ENCODE measurements around the gene CSNK1D.

CSNK1D gene

GRCh38 chr17:82228842-82229697, 44.4 kb downstream of the CSNK1D start, which contains the start of gene SLC16A3:
SLC16A3 (plus strand) TSS chr17:82229042; CDS start chr17:82236009, 6,967 bp downstream.
- no peak for DNase-seq (ENCODE audit: low read depth, low spot score)

GRCh38 chr17:82228278-82228841, 45.1 kb downstream of the CSNK1D start:
- no peak for DNase-seq (ENCODE audit: low read depth, low spot score)

- no peak for DNase-seq (ENCODE audit: low read depth, low spot score)
Observed at GRCh38 chr17:82227629-82228277, 45.7 kb downstream of the CSNK1D start.

- no peak for DNase-seq (ENCODE audit: low read depth, low spot score)
Observed at GRCh38 chr17:82226809-82227628, 46.5 kb downstream of the CSNK1D start.

- no peak for DNase-seq (ENCODE audit: low read depth, low spot score)
Observed at GRCh38 chr17:82226146-82226808, 47.2 kb downstream of the CSNK1D start.

GRCh38 chr17:82225368-82226029, 48.0 kb downstream of the CSNK1D start:
- no peak for DNase-seq (ENCODE audit: low read depth, low spot score)

GRCh38 chr17:82224666-82225065, 48.8 kb downstream of the CSNK1D start:
- no peak for DNase-seq (ENCODE audit: low read depth, low spot score)

GRCh38 chr17:82223517-82223916, 50.0 kb downstream of the CSNK1D start:
- DNase-seq (ENCODE audit: low read depth, low spot score), result no peak

- no peak for DNase-seq (ENCODE audit: low read depth, low spot score)
Observed at GRCh38 chr17:82222816-82223215, 50.7 kb downstream of the CSNK1D start.

GRCh38 chr17:82221341-82221902, 52.1 kb downstream of the CSNK1D start:
- no peak for DNase-seq (ENCODE audit: low read depth, low spot score)

- no peak for DNase-seq (ENCODE audit: low read depth, low spot score)
Observed at GRCh38 chr17:82219753-82220709, 53.5 kb downstream of the CSNK1D start.

- DNase-seq (ENCODE audit: low read depth, low spot score), result no peak
Observed at GRCh38 chr17:82219083-82219482, 54.4 kb downstream of the CSNK1D start.

GRCh38 chr17:82218349-82219075, 55.0 kb downstream of the CSNK1D start:
- DNase-seq (ENCODE audit: low read depth, low spot score), result no peak

- DNase-seq (ENCODE audit: low read depth, low spot score), result no peak
Observed at GRCh38 chr17:82217530-82218204, 55.8 kb downstream of the CSNK1D start.

GRCh38 chr17:82217120-82217529, 56.4 kb downstream of the CSNK1D start:
- no peak for DNase-seq (ENCODE audit: low read depth, low spot score)

- no peak for DNase-seq (ENCODE audit: low read depth, low spot score)
Observed at GRCh38 chr17:82216301-82217119, 57.0 kb downstream of the CSNK1D start.

- no peak for DNase-seq (ENCODE audit: low read depth, low spot score)
Observed at GRCh38 chr17:82215972-82216300, 57.6 kb downstream of the CSNK1D start.
